Coronary artery (tissue), 2 donors: ENCODE results near the gene XPR1.

Experiments
- DNase-seq: peaks from one replicate; pipeline ENCODE4 v3.0.0-alpha.2; 2017; ENCODE audit warnings: low spot score
- H3K27ac ChIP-seq, 2 donors: fragments of 200-600 bp; sonication (generic); one replicate each; pipeline ENCODE4 v1.5.1; 2016 to 2019
- H3K4me3 ChIP-seq: fragments of 200-600 bp; sonication (generic); 2 replicates; pipeline ENCODE4 v1.5.1; 2016; ENCODE audit warnings: mild to moderate bottlenecking, moderate library complexity
- CTCF ChIP-seq: fragments of 200-600 bp; sonication (generic); IDR thresholded peaks from one replicate; pipeline ENCODE4 v1.5.1; 2019; ENCODE audit warnings: antibody characterized with exemption

The XPR1 gene

GRCh38 chr1:180908074-180908765, 276.4 kb downstream of the XPR1 start:
- no peak overlapping the region for H3K4me3 ChIP-seq
- H3K27ac ChIP-seq = no peak overlapping the region
- no peak for TF ChIP-seq CTCF
- DNase-seq = peak; percentile 70

DNA sequence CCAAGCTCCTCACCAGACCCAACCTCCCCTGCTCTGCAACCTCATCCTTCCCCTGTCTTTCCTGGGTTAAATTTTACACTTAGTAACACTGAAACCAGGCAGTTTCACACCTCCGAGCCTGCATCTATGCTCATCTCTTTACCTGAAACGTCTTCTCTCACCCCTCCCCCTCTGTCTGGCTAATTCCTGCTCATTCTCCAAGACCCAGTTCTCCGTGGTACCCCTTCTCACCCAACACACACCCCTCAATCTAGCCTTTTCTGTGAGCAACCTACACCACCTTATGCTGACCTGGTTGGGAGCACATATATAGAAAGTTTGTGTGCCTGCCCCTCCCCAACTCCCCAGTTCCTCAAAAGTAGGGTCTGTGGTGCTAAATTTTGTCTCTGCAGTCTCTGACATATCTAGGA, 277.2 kb downstream of the XPR1 start:
- H3K4me3 ChIP-seq = no peak overlapping the region
- TF ChIP-seq CTCF = no peak
- DNase-seq = peak; percentile 28
- H3K27ac ChIP-seq = no peak overlapping the region

DNA sequence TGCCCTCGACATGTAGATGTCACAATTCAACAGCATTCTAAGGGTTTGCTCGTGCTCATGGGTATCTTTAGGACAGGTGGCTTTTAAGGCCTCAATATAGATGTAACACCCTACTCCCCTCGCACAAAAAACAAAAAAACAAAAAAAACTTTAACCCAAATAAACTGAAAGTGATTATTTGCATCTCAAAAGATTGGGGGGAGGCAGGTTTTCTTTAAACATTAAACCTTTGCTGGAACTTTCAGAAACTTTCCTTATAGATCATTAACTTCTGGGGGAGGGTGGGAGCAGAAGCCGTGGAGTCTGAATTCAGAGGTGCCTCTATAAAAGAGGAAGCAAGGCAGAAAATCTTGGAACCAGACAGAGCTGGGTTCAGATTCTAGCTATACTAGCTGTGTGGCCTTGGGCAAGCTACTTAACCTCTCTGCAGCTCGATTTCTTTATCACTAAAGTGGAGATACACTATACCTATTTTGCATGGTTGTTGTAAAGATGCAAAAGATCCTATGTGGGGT, 277.7 kb downstream of the XPR1 start:
- TF ChIP-seq CTCF = no peak
- H3K4me3 ChIP-seq = no peak overlapping the region
- DNase-seq = no peak
- no peak overlapping the region for H3K27ac ChIP-seq

- TF ChIP-seq CTCF = no peak
- DNase-seq = peak; percentile 75
- Histone ChIP-seq H3K4me3 (peak overlapping the region; percentile 82), H3K27ac (peak overlapping the region; percentile 70 to 89)
Measured at GRCh38 chr1:180911640-180912191, 279.9 kb downstream of the XPR1 start.

DNA sequence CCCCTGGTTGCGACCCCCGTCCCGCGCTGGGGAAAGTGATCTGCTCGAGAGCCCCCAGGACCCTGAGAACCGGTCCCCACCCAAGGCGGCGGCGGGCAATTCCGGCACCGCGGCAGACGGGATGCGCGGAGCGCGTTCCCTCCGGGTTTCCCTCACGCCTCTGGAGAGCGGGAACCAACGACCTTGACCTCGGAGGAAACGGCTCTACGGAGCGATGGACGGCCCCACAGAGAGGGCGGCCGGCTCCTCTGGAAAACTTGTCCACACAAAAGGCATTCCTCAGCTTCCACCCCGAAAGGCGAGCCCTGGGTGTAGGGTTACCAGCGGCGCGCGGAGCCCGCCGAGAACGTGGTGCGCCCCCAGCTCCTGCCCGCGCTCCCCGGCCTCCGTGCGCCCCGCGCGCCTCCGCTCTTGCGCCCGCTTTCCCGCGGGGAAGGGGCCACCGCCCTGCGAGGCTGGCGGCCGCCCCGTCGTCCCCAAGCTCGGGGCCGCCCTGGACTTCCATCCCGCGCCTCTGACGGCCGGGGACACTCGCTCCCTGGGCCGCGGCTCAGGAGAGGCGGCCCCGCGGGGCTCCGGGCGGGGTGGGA, 280.5 kb downstream of the XPR1 start:
- TF ChIP-seq CTCF = no peak
- peak; percentile 72 for DNase-seq
- Histone ChIP-seq H3K4me3 (peak overlapping the region; percentile 82), H3K27ac (peak overlapping the region; percentile 70 to 89)

- TF ChIP-seq CTCF = no peak
- DNase-seq = peak; percentile 74
Measured at GRCh38 chr1:180912801-180913565, 281.2 kb downstream of the XPR1 start, which contains the start of gene KIAA1614. Gene KIAA1614 (plus strand): TSS chr1:180912897. CDS start chr1:180913244, 347 bp downstream.

More at GRCh38 chr1:180912801-180913565, 281.2 kb downstream of the XPR1 start, which contains the start of gene KIAA1614:
- peak within 1 kb of the TSS; percentile 70 to 89 for H3K27ac ChIP-seq
- H3K4me3 ChIP-seq = peak within 1 kb of the TSS; percentile 82
